Dedifferentiated amniotic fluid mesenchymal stem cell (primary cell): ENCODE data around the gene IL1B.
"Not testable (repeated sequence)": the region's sequence is repeated elsewhere in the genome, so short reads cannot be mapped to it uniquely, and the experiment has no call there.

ENCODE experiments used
- DNase-seq: peaks from one replicate; pipeline ENCODE4 v3.0.0-alpha.2; 2016; ENCODE audit errors: extremely low spot score

IL1B gene

GRCh38 chr2:112850588-112850987 is 14.0 kb upstream of the IL1B start:
- no peak for DNase-seq

- no peak for DNase-seq
These were observed 13.4 kb upstream of the IL1B start for GRCh38 chr2:112849956-112850355.

- no peak for DNase-seq
These were observed 12.3 kb upstream of the IL1B start for GRCh38 chr2:112848833-112849232.

- no peak for DNase-seq
These were observed 9.5 kb upstream of the IL1B start for GRCh38 chr2:112846031-112846430.

- DNase-seq: no peak
These were observed 7.3 kb upstream of the IL1B start for GRCh38 chr2:112843836-112844235.

- no peak for DNase-seq
These were observed 6.7 kb upstream of the IL1B start for GRCh38 chr2:112843288-112843687.

GRCh38 chr2:112841295-112842044 is 4.9 kb upstream of the IL1B start:
- DNase-seq: no peak

- no peak for DNase-seq
These were observed 3.5 kb upstream of the IL1B start for GRCh38 chr2:112840068-112840445.

GRCh38 chr2:112839407-112840067 is 3.0 kb upstream of the IL1B start:
- DNase-seq: no peak

GRCh38 chr2:112836163-112836560 is 417 bp downstream of the IL1B start:
- no peak for DNase-seq

GRCh38 chr2:112835536-112836162 is 930 bp downstream of the IL1B start:
- DNase-seq: no peak

- no peak for DNase-seq
These were observed 1.5 kb downstream of the IL1B start for GRCh38 chr2:112835061-112835501.

- no peak for DNase-seq
These were observed 2.1 kb downstream of the IL1B start for GRCh38 chr2:112834396-112835037.

GRCh38 chr2:112833976-112834375 is 2.6 kb downstream of the IL1B start:
- DNase-seq: no peak

GRCh38 chr2:112833639-112833931 is 3.0 kb downstream of the IL1B start:
- not testable (repeated sequence) for DNase-seq

- no peak for DNase-seq
These were observed 3.5 kb downstream of the IL1B start for GRCh38 chr2:112832841-112833638.

GRCh38 chr2:112831946-112832840 is 4.4 kb downstream of the IL1B start:
- DNase-seq: no peak

- DNase-seq: no peak
These were observed 5.1 kb downstream of the IL1B start for GRCh38 chr2:112831513-112831845.

- DNase-seq: no peak
These were observed 5.7 kb downstream of the IL1B start for GRCh38 chr2:112830682-112831512.
